Trophoblast cell (in vitro differentiated cells and primary cell): ENCODE measurements around the gene ANKRD53.
"Not testable (repeated sequence)": the region's sequence is repeated elsewhere in the genome, so short reads cannot be mapped to it uniquely, and the experiment has no call there.

ENCODE experiments used
- DNase-seq, 2 donors: peaks; one replicate each; pipeline ENCODE4 v3.0.0-alpha.2; 2016
- H2AFZ ChIP-seq: 2 replicates; pipeline ENCODE4 v1.6.1; 2013; ENCODE audit warnings: low read length, moderate library complexity, mild to moderate bottlenecking; ENCODE audit not compliant: insufficient read depth, poor library complexity
- H2AK5ac ChIP-seq: 2 replicates; pipeline ENCODE4 v1.6.1; 2013; ENCODE audit warnings: mild to moderate bottlenecking, low read length
- H2BK120ac ChIP-seq: 2 replicates; pipeline ENCODE4 v1.6.1; 2013; ENCODE audit warnings: low read length, mild to moderate bottlenecking, moderate library complexity; ENCODE audit not compliant: insufficient read depth, poor library complexity
- H2BK12ac ChIP-seq: 2 replicates; pipeline ENCODE4 v1.6.1; 2013; ENCODE audit warnings: mild to moderate bottlenecking, low read length, moderate library complexity
- H2BK5ac ChIP-seq: 2 replicates; pipeline ENCODE4 v1.6.1; 2013; ENCODE audit warnings: low read length, low read depth, moderate library complexity, mild to moderate bottlenecking; ENCODE audit not compliant: poor library complexity
- H3K14ac ChIP-seq: 2 replicates; pipeline ENCODE4 v1.6.1; 2013; ENCODE audit warnings: mild to moderate bottlenecking, low read length
- H3K18ac ChIP-seq: 2 replicates; pipeline ENCODE4 v1.6.1; 2013; ENCODE audit warnings: mild to moderate bottlenecking, low read length
- H3K23ac ChIP-seq: 2 replicates; pipeline ENCODE4 v1.6.1; 2013; ENCODE audit warnings: low read length
- H3K27ac ChIP-seq: 2 replicates; pipeline ENCODE4 v1.5.1; 2013; ENCODE audit warnings: low read depth, mild to moderate bottlenecking, inconsistent platforms, low read length, moderate library complexity
- H3K27me3 ChIP-seq: 2 replicates; pipeline ENCODE4 v1.6.1; 2013; ENCODE audit warnings: inconsistent platforms, mild to moderate bottlenecking, low read length, moderate library complexity; ENCODE audit not compliant: insufficient read depth
- H3K36me3 ChIP-seq, 2 experiments: 1 replicate in 1 of 2; 2 replicates in 1 of 2; pipeline ENCODE4 v1.6.1; 2013; ENCODE audit warnings: low read length in 2 of 2, mild to moderate bottlenecking in 2 of 2, moderate library complexity in 1 of 2; ENCODE audit not compliant: insufficient read depth in 2 of 2, control insufficient read depth in 1 of 2
- H3K4ac ChIP-seq: 2 replicates; pipeline ENCODE4 v1.6.1; 2013; ENCODE audit warnings: low read depth, mild to moderate bottlenecking, low read length, moderate library complexity
- H3K4me1 ChIP-seq, 2 experiments: 1 replicate in 1 of 2; 2 replicates in 1 of 2; pipeline ENCODE4 v1.6.1; 2013; ENCODE audit warnings: low read length in 2 of 2, mild to moderate bottlenecking in 2 of 2, moderate library complexity in 1 of 2; ENCODE audit not compliant: insufficient read depth in 2 of 2, control insufficient read depth in 1 of 2
- H3K4me2 ChIP-seq: 2 replicates; pipeline ENCODE4 v1.6.1; 2013; ENCODE audit warnings: inconsistent platforms, mild to moderate bottlenecking, low read length, moderate library complexity
- H3K4me3 ChIP-seq: 2 replicates; pipeline ENCODE4 v1.5.1; 2013; ENCODE audit warnings: mild to moderate bottlenecking, low read depth, low read length, inconsistent platforms
- H3K79me1 ChIP-seq: one replicate; pipeline ENCODE4 v1.6.1; 2013; ENCODE audit warnings: low read length
- H3K79me2 ChIP-seq: 2 replicates; pipeline ENCODE4 v1.6.1; 2013; ENCODE audit warnings: low read length, mild to moderate bottlenecking; ENCODE audit not compliant: control insufficient read depth, insufficient read depth, poor library complexity
- H3K9ac ChIP-seq: 2 replicates; pipeline ENCODE4 v1.6.1; 2013; ENCODE audit warnings: mild to moderate bottlenecking, low read length
- H3K9me3 ChIP-seq: 2 replicates; pipeline ENCODE4 v1.6.1; 2013; ENCODE audit warnings: low read depth, mild to moderate bottlenecking, control low read depth, inconsistent platforms, low read length; ENCODE audit not compliant: insufficient read depth
- H4K12ac ChIP-seq: 2 replicates; pipeline ENCODE4 v1.6.1; 2013; ENCODE audit warnings: low read depth, mild to moderate bottlenecking, low read length, moderate library complexity
- H4K8ac ChIP-seq: 2 replicates; pipeline ENCODE4 v1.6.1; 2013; ENCODE audit warnings: low read depth, mild to moderate bottlenecking, low read length, moderate library complexity
- H4K91ac ChIP-seq: one replicate; pipeline ENCODE4 v1.6.1; 2013; ENCODE audit warnings: low read depth, mild to moderate bottlenecking, low read length, moderate library complexity
- WGBS: extraction: QIAGEN DNeasy Blood & Tissue Kit; methylation state at CpG from one replicate; pipeline ENCODE4 v1.1.7; 2013; ENCODE audit warnings: missing lambda C conversion rate; ENCODE audit not compliant: insufficient read length, insufficient coverage; ENCODE audit errors: extremely low coverage; 5-methylcytosine and 5-hydroxymethylcytosine counted together

ANKRD53 gene

DNA sequence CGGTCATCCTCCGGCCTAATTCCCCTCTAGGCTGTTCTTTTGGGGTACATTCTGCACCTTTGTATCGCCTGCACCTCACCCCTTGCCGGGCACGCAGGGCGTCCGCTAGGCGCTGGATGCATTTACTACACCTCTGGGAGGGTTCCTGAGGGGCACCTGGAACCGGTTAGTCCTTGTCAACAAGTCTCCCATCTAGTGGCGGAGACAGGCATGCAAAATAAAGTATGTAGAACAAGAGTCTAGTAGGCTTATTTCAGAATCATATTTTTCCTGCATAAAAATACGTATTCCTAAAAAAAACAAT is 16.9 kb downstream of the ANKRD53 start:
- Histone ChIP-seq H3K79me1 (peaks cover 6% of the 10 kb centered on the region), H4K91ac (no peak overlapping the region), H2BK120ac (no peak overlapping the region), H4K8ac (peak overlapping the region; percentile 75), H3K4me1 (peaks cover 6 to 15% of the 10 kb centered on the region in 2 experiments), H3K79me2 (peaks cover 3% of the 10 kb centered on the region), H2BK5ac (no peak overlapping the region), H3K14ac (no peak overlapping the region), H3K9ac (peak overlapping the region; percentile 76), H2AFZ (peak overlapping the region; percentile 91), H3K9me3 (no peaks in the 10 kb centered on the region), H3K23ac (no peak overlapping the region), H2BK12ac (no peak overlapping the region), H2AK5ac (no peak overlapping the region), H4K12ac (no peak overlapping the region), H3K36me3 (peaks cover 11 to 14% of the 10 kb centered on the region in 2 experiments), H3K27me3 (no peaks in the 10 kb centered on the region), H3K4me3 (peak overlapping the region; percentile 96), H3K18ac (no peak overlapping the region), H3K4ac (no peak overlapping the region), H3K4me2 (peak overlapping the region; percentile 92), H3K27ac (no peak overlapping the region)
- WGBS = no CpG with 5 or more reads among the region's 11 CpGs
- DNase-seq = peak; percentile 54 to 76

DNA sequence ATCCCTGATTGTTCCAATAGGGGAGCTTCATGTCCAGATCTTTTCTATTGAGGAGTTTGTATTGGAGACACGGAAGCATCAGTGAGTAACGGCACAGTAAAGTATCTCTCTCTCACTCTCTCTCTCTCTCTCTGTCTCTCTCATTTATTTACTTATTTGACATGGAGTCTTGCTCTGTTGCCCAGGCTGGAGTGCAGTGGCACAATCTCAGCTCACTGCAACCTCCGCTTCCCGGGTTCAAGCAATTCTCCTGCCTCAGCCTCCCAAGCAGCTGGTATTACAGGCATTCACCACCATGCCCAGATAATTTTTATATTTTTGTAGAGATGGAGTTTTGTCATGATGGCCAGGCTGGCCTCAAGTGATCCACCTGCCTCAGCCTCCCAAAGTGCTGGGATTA is 20.5 kb downstream of the ANKRD53 start:
- H2BK120ac ChIP-seq, H4K8ac ChIP-seq, H2BK5ac ChIP-seq, H3K79me1 ChIP-seq, H3K36me3 ChIP-seq, H3K27me3 ChIP-seq, H3K9ac ChIP-seq, H3K27ac ChIP-seq, H4K91ac ChIP-seq, H3K23ac ChIP-seq, H3K9me3 ChIP-seq, H4K12ac ChIP-seq, H3K4me3 ChIP-seq, H3K4me2 ChIP-seq, H2AFZ ChIP-seq, DNase-seq, H2AK5ac ChIP-seq, H3K79me2 ChIP-seq, H3K4ac ChIP-seq, H3K14ac ChIP-seq, H3K18ac ChIP-seq, H2BK12ac ChIP-seq: not testable (repeated sequence)
- no CpG with 5 or more reads among the region's 4 CpGs for WGBS
- H3K4me1 ChIP-seq = peaks cover 9 to 15% of the 10 kb centered on the region in 2 experiments

DNA sequence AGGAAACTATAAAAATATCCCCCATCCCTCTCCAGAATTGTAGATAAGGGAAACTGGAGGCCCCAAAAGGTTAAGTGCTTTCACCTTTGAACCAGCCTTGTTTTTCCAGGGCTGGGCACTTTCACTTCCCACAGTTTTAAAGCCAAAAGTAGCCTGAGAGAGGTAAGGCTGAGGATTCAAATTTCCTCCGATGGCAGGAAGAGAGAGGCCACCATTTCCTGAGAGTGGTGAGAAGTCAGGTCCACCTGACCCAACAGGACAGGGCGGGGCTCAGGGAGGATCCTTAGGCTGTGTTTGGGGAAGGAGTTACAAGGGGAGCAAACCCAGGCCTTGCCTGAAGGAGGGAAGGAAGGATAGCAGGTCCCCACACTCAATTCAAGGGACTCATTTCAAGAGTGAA is 20.9 kb downstream of the ANKRD53 start:
- H3K27me3 ChIP-seq = no peaks in the 10 kb centered on the region
- no peak overlapping the region for H3K4ac ChIP-seq
- H3K18ac ChIP-seq = no peak overlapping the region
- H3K79me2 ChIP-seq = peaks cover 2% of the 10 kb centered on the region
- H3K36me3 ChIP-seq = no peaks in the 10 kb centered on the region
- no peak overlapping the region for H4K91ac ChIP-seq
- no peak overlapping the region for H2AFZ ChIP-seq
- peaks cover 7 to 11% of the 10 kb centered on the region in 2 experiments for H3K4me1 ChIP-seq
- H2BK120ac ChIP-seq = no peak overlapping the region
- no peak overlapping the region for H3K23ac ChIP-seq
- H4K12ac ChIP-seq = no peak overlapping the region
- H2BK12ac ChIP-seq = no peak overlapping the region
- WGBS = no CpG with 5 or more reads among the region's 2 CpGs
- no peak overlapping the region for H3K4me3 ChIP-seq
- no peak overlapping the region for H3K27ac ChIP-seq
- no peak for DNase-seq
- H4K8ac ChIP-seq = no peak overlapping the region
- no peaks in the 10 kb centered on the region for H3K9me3 ChIP-seq
- no peak overlapping the region for H3K9ac ChIP-seq
- H3K14ac ChIP-seq = no peak overlapping the region
- H2AK5ac ChIP-seq = no peak overlapping the region
- H3K79me1 ChIP-seq = peaks cover 8% of the 10 kb centered on the region
- no peak overlapping the region for H2BK5ac ChIP-seq
- H3K4me2 ChIP-seq = no peak overlapping the region

DNA sequence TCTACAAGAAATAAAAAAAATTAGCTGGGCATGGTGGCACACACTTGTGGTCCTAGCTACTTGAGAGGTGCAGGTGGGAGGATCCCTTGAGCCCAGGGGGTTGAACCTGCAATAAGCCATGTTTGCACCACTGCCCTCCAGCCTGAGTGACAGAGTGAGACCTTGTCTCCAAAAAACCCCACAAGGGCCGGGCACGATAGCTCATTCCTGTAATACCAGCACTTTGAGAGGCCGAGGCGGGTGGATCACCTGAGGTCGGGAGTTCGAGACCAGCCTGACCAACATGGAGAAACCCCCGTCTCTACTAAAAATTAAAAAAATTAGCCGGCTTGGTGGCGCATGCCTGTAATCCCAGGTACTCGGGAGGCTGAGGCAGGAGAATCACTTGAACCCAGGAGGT is 21.5 kb downstream of the ANKRD53 start:
- not testable (repeated sequence) for H3K23ac ChIP-seq, H2BK5ac ChIP-seq

More for the DNA sequence above, 21.5 kb downstream of the ANKRD53 start:
- not testable (repeated sequence) for H3K79me2 ChIP-seq, H3K14ac ChIP-seq, H3K4me2 ChIP-seq, H2BK120ac ChIP-seq, H4K8ac ChIP-seq, H3K9me3 ChIP-seq, H3K9ac ChIP-seq, H2AFZ ChIP-seq, H2AK5ac ChIP-seq, H3K27me3 ChIP-seq, H3K27ac ChIP-seq, DNase-seq, H3K79me1 ChIP-seq, H3K4me3 ChIP-seq, H3K36me3 ChIP-seq, H4K12ac ChIP-seq, H4K91ac ChIP-seq, H2BK12ac ChIP-seq, H3K18ac ChIP-seq, H3K4ac ChIP-seq
- peaks cover 7 to 11% of the 10 kb centered on the region in 2 experiments for H3K4me1 ChIP-seq
- WGBS = no CpG with 5 or more reads among the region's 10 CpGs
